IMR-90 (cell line): ENCODE data around the gene CORO1A. TPM values are rescaled to one million over a fixed set of nuclear protein-coding genes. Genes with fewer than 3 reads are reported as not detected.

ENCODE experiments used
- ATAC-seq: fragments of 200-7000 bp; cut with Tn5 transposase; 2 replicates; pipeline ENCODE4 v1.9.1; 2020; ENCODE audit warnings: low read depth, mild to moderate bottlenecking, moderate library complexity
- BruUV-seq: library from RNA; stranded (reverse); fragments of 400-500 nt; replicated peaks from 2 replicates; lab custom pipeline; 2021; lab: Mats Ljungman, UMichigan
- CTCF ChIA-PET: fragments of 300-600 bp; formaldehyde crosslinking; extraction: SDS; loops from one replicate; lab custom pipeline; 2021; ENCODE audit warnings: antibody characterized with exemption; lab: Yijun Ruan, JAX
- POLR2A ChIA-PET: fragments of 300-600 bp; sonication (Branson Sonifier 250); formaldehyde crosslinking; loops from one replicate; lab custom pipeline; 2022; ENCODE audit warnings: antibody characterized with exemption; ENCODE audit not compliant: unreplicated experiment; lab: Charles Lee
- DNase-seq: peaks from one replicate; pipeline ENCODE4 v3.0.0; 2013
- H2AFZ ChIP-seq: replicated peaks from 2 replicates; pipeline ENCODE3; 2013; ENCODE audit warnings: low read length, mild to moderate bottlenecking; ENCODE audit not compliant: poor library complexity
- H2AK5ac ChIP-seq: 2 replicates; pipeline ENCODE4 v1.6.1; 2013; ENCODE audit warnings: low read depth, low read length, inconsistent platforms
- H2AK9ac ChIP-seq: replicated peaks from 2 replicates; pipeline ENCODE3; 2013; ENCODE audit warnings: mild to moderate bottlenecking, low read depth, low read length, moderate library complexity; ENCODE audit not compliant: poor library complexity
- H2BK120ac ChIP-seq: 2 replicates; pipeline ENCODE4 v1.6.1; 2013; ENCODE audit warnings: low read depth, low read length, inconsistent platforms
- H2BK15ac ChIP-seq: 3 replicates; pipeline ENCODE4 v1.6.1; 2013; ENCODE audit warnings: low read depth, low read length, inconsistent platforms
- H2BK20ac ChIP-seq: 2 replicates; pipeline ENCODE4 v1.6.1; 2013; ENCODE audit warnings: low read depth, mild to moderate bottlenecking, inconsistent platforms, low read length, moderate library complexity
- H2BK5ac ChIP-seq: 2 replicates; pipeline ENCODE4 v1.6.1; 2013; ENCODE audit warnings: mild to moderate bottlenecking, low read depth, low read length, inconsistent platforms; ENCODE audit not compliant: poor library complexity, severe bottlenecking
- H3K14ac ChIP-seq: replicated peaks from 2 replicates; pipeline ENCODE4 v1.6.1; 2013; ENCODE audit warnings: low read depth, low read length, inconsistent platforms
- H3K18ac ChIP-seq: 2 replicates; pipeline ENCODE4 v1.6.1; 2013; ENCODE audit warnings: low read depth, low read length, control low read depth
- H3K23ac ChIP-seq: 2 replicates; pipeline ENCODE4 v1.6.1; 2013; ENCODE audit warnings: low read depth, low read length, inconsistent platforms
- H3K27ac ChIP-seq: 2 replicates; pipeline ENCODE4 v1.5.1; 2013; ENCODE audit warnings: mild to moderate bottlenecking, control low read depth, low read length; ENCODE audit not compliant: insufficient read depth
- H3K27me3 ChIP-seq: 2 replicates; pipeline ENCODE4 v1.6.1; 2013; ENCODE audit warnings: low read length; ENCODE audit not compliant: control insufficient read depth, insufficient read depth
- H3K36me3 ChIP-seq: 2 replicates; pipeline ENCODE4 v1.6.1; 2013; ENCODE audit warnings: low read length, mixed read lengths; ENCODE audit not compliant: control insufficient read depth, insufficient read depth
- H3K4ac ChIP-seq: 2 replicates; pipeline ENCODE4 v1.6.1; 2013; ENCODE audit warnings: low read depth, low read length, inconsistent platforms
- H3K4me1 ChIP-seq: 2 replicates; pipeline ENCODE4 v1.6.1; 2013; ENCODE audit warnings: low read length, mixed read lengths; ENCODE audit not compliant: control insufficient read depth, insufficient read depth
- H3K4me2 ChIP-seq: 2 replicates; pipeline ENCODE4 v1.6.1; 2013; ENCODE audit warnings: low read depth, mild to moderate bottlenecking, control low read depth, low read length, moderate library complexity
- H3K4me3 ChIP-seq: 2 replicates; pipeline ENCODE4 v1.5.1; 2013; ENCODE audit warnings: low read depth, mild to moderate bottlenecking, control low read depth, low read length, moderate library complexity; ENCODE audit not compliant: insufficient read depth
- H3K56ac ChIP-seq: 2 replicates; pipeline ENCODE4 v1.6.1; 2013; ENCODE audit warnings: low read length, inconsistent platforms; ENCODE audit not compliant: insufficient read depth; ENCODE audit errors: extremely low read depth
- H3K79me1 ChIP-seq, 2 experiments: 2 replicates each; pipeline ENCODE4 v1.6.1; 2013; ENCODE audit warnings: low read length in 2 of 2, inconsistent platforms in 1 of 2, low read depth in 1 of 2
- H3K9ac ChIP-seq: 2 replicates; pipeline ENCODE4 v1.6.1; 2013; ENCODE audit warnings: low read depth, low read length, control low read depth
- H3K9me1 ChIP-seq: 2 replicates; pipeline ENCODE4 v1.6.1; 2013; ENCODE audit warnings: low read length, inconsistent platforms; ENCODE audit not compliant: insufficient read depth
- H3K9me3 ChIP-seq: 2 replicates; pipeline ENCODE4 v1.6.1; 2013; ENCODE audit warnings: low read length; ENCODE audit not compliant: control insufficient read depth, insufficient read depth
- H4K20me1 ChIP-seq: 2 replicates; pipeline ENCODE4 v1.6.1; 2013; ENCODE audit warnings: low read length, inconsistent platforms; ENCODE audit not compliant: insufficient read depth
- H4K5ac ChIP-seq: 2 replicates; pipeline ENCODE4 v1.6.1; 2013; ENCODE audit warnings: mild to moderate bottlenecking, low read depth, low read length, control low read depth
- H4K8ac ChIP-seq, 2 experiments: 2 replicates each; pipeline ENCODE4 v1.6.1; 2013; ENCODE audit warnings: low read depth in 2 of 2, low read length in 2 of 2, control low read depth in 1 of 2, inconsistent platforms in 1 of 2
- H4K91ac ChIP-seq: 2 replicates; pipeline ENCODE4 v1.6.1; 2013; ENCODE audit warnings: low read depth, low read length, inconsistent platforms; ENCODE audit not compliant: insufficient read depth
- CEBPB ChIP-seq: IDR thresholded peaks from 2 replicates; pipeline ENCODE4 v1.6.1; 2012; ENCODE audit warnings: low read depth, low read length, improper control_type of control experiment
- ELK1 ChIP-seq: fragments of 150-350 bp; IDR thresholded peaks from 2 replicates; pipeline ENCODE4 v1.6.1; 2016; ENCODE audit warnings: low read depth, mild to moderate bottlenecking, low read length, moderate library complexity, borderline replicate concordance
- MAZ ChIP-seq: IDR thresholded peaks from 2 replicates; pipeline ENCODE4 v1.6.1; 2012; ENCODE audit warnings: low read depth, mild to moderate bottlenecking, low read length, improper control_type of control experiment, moderate library complexity, borderline replicate concordance
- MXI1 ChIP-seq: IDR thresholded peaks from 2 replicates; pipeline ENCODE4 v1.6.1; 2012; ENCODE audit warnings: low read depth, mild to moderate bottlenecking, low read length, moderate library complexity, borderline replicate concordance
- NFE2L2 ChIP-seq: fragments of 150-350 bp; IDR thresholded peaks from 2 replicates; pipeline ENCODE4 v1.6.1; 2016; ENCODE audit warnings: low read depth, mild to moderate bottlenecking, low read length
- POLR2A ChIP-seq: IDR thresholded peaks from 2 replicates; pipeline ENCODE4 v1.6.1; 2012; ENCODE audit warnings: mild to moderate bottlenecking, low read depth, low read length
- RAD21 ChIP-seq: IDR thresholded peaks from 2 replicates; pipeline ENCODE4 v1.6.1; 2012; ENCODE audit warnings: low read length, improper control_type of control experiment
- RFX5 ChIP-seq: IDR thresholded peaks from 2 replicates; pipeline ENCODE4 v1.8.0; 2012; ENCODE audit warnings: low read depth, mild to moderate bottlenecking, low read length, moderate library complexity
- SMC3 ChIP-seq: fragments of 150-350 bp; IDR thresholded peaks from 2 replicates; pipeline ENCODE4 v1.6.1; 2016; ENCODE audit warnings: low read depth, mild to moderate bottlenecking, antibody characterized with exemption, low read length, moderate library complexity
- WGBS, 2 experiments: methylation state at CpG; one replicate each; pipeline versions ENCODE4 v1.1.5 to v1.1.7; 2013; ENCODE audit warnings: missing lambda C conversion rate in 2 of 2; ENCODE audit not compliant: insufficient read length in 1 of 2; ENCODE audit errors: extremely low coverage in 2 of 2; 5-methylcytosine and 5-hydroxymethylcytosine counted together
- dilution Hi-C: fragments of 300-500 bp; cut with HindIII; formaldehyde crosslinking; loops from one replicate; pipeline ENCODE4 v1.14.3; 2018; ENCODE audit warnings: low sequenced_read_pairs; ENCODE audit not compliant: unreplicated experiment
- in situ Hi-C: fragments of 300-500 bp; cut with MboI; formaldehyde crosslinking; loops from 3 replicates; pipeline ENCODE4 v1.14.3; 2019; ENCODE audit warnings: low sequenced_read_pairs, inconsistent platforms, mixed read lengths
- intact Hi-C: fragments of 100-400 bp; cut with micrococcal nuclease; formaldehyde crosslinking; loops from 2 replicates; pipeline ENCODE4 v1.10.0; 2022
- polyA plus RNA-seq, 3 experiments: library from polyadenylated mRNA; depleted of rRNA; stranded (reverse); fragments of >200 nt; gene quantifications; 2 replicates each; pipeline ENCODE4 v1.2.3, GENCODE V29; 2012; ENCODE audit warnings: low replicate concordance in 1 of 3
- total RNA-seq: library from RNA; depleted of rRNA; stranded (reverse); fragments of >200 nt; gene quantifications from 2 replicates; pipeline ENCODE4 v1.2.3, GENCODE V29; 2012

CORO1A gene
- total and polyA plus RNA-seq, 2 of the 4 experiments (the other 2 are of a cell fraction) = 7.2 to 13.2 TPM

- H4K20me1 ChIP-seq = no peaks in the 10 kb centered on the region
- no peak overlapping the region for H3K23ac ChIP-seq
- H3K4me3 ChIP-seq = no peak overlapping the region
- H2BK20ac ChIP-seq = no peak overlapping the region
- no peak overlapping the region for H3K9ac ChIP-seq
- CTCF ChIA-PET = no interaction called here
- no peak overlapping the region for H2BK120ac ChIP-seq
- no TSS peak for BruUV-seq
- H3K27ac ChIP-seq = no peak overlapping the region
- H3K4me2 ChIP-seq = no peak overlapping the region
- 60% methylated on average over 1 of the region's 13 CpGs; no CpG with 5 or more reads in 1 of the 2 experiments for WGBS, 2 experiments
- H3K18ac ChIP-seq = no peak overlapping the region
- peaks cover 2% of the 10 kb centered on the region for H3K27me3 ChIP-seq
- no peak overlapping the region for H2BK5ac ChIP-seq
- no peaks in the 10 kb centered on the region for H3K79me1 ChIP-seq
- H2BK15ac ChIP-seq = no peak overlapping the region
- no peak overlapping the region for H4K5ac ChIP-seq
- H3K14ac ChIP-seq = no peak overlapping the region
- H2AFZ ChIP-seq = no peak overlapping the region
- no peaks in the 10 kb centered on the region for H3K36me3 ChIP-seq
- no peaks in the 10 kb centered on the region for H3K9me3 ChIP-seq
- POLR2A ChIA-PET = no interaction called here
- no peak for DNase-seq
- H4K91ac ChIP-seq = no peak overlapping the region
- H4K8ac ChIP-seq = no peak overlapping the region
- in situ Hi-C loops (no loop called here), intact Hi-C loops (no loop called here), dilution Hi-C loops (no loop called here)
- H2AK9ac ChIP-seq = no peak overlapping the region
- no peaks in the 10 kb centered on the region for H3K9me1 ChIP-seq
- TF ChIP-seq NFE2L2 = no peak
- TF ChIP-seq CEBPB = no peak
- no peak for TF ChIP-seq MAZ
- no peak for TF ChIP-seq MXI1
- no peak for TF ChIP-seq POLR2A
- TF ChIP-seq ELK1 = no peak
- TF ChIP-seq SMC3 = no peak
- no peak for TF ChIP-seq RAD21
- no peak for TF ChIP-seq RFX5
- no peak overlapping the region for H3K56ac ChIP-seq
- no peak for ATAC-seq
- no peak overlapping the region for H3K4ac ChIP-seq
- H3K4me1 ChIP-seq = no peaks in the 10 kb centered on the region
- no peak overlapping the region for H2AK5ac ChIP-seq
These were observed 40.6 kb upstream of the CORO1A start for GRCh38 chr16:30142672-30143346.
